Adipose tissue (tissue), 3 donors: ENCODE data around the gene LZTR1. TPM values are rescaled to one million over a fixed set of nuclear protein-coding genes. Genes with fewer than 3 reads are reported as not detected.
"Not testable (repeated sequence)": the region's sequence is repeated elsewhere in the genome, so short reads cannot be mapped to it uniquely, and the experiment has no call there.

ENCODE experiments used
- H3K27ac ChIP-seq: one replicate; pipeline ENCODE4 v1.5.1; 2013; ENCODE audit warnings: low read depth, low read length
- WGBS, 3 donors: extraction: QIAGEN DNeasy Blood & Tissue Kit; methylation state at CpG; one replicate each; pipeline ENCODE4 v1.1.7; 2013; 5-methylcytosine and 5-hydroxymethylcytosine counted together
- polyA plus RNA-seq, 3 donors: library from polyadenylated mRNA; stranded (reverse); fragments of 200-250 nt; gene quantifications; one replicate each; pipeline ENCODE4 v1.2.3, GENCODE V29; 2013
- donor health status: healthy with polysubstance abuse.
- donor health status: Bipolar disorder and iron deficiency.
- donor health status: healthy.

The LZTR1 gene
- polyA plus RNA-seq, 3 donors: 19.9 to 38.3 (median 37.0) TPM

DNA sequence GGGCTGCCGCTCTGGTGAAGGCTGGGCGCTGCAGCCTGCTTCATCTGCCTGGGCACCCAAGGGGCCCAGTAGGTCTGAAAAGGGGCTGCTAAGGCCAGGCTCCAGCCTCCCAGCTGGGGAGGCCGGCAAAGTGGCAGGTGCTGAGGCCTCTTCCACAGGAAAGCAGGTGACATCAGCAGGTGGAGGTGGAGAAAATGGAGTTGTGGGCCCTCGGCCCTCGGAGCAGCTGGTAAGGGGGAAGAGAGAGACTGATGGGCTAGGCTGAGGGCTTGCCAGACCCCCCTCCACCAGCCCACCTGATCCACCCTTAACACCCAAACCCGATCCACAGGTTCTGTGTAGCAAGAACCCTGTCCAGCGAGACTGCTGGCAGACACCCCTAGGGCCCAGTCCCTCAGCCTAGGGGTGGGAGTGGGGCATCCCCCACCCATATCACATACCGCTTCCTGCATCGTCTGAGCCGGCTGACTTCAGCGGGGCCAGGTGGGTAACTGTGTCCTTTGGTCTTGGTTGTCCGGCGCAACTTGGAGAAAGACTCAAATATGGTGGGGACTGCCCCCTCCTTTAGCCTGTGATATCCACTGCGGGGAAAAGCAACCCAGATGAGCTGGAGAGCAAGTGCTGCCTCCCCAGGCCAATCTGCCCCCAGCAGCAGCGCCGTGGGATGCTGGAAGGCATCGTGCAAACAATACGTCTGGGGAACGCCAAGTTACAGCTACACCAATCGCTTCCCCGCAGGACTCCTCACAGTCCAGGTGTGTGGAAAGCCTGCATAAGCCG lies 18.3 kb downstream of the LZTR1 start:
- WGBS, 3 donors: 44 to 61% (median 53%) methylated on average over 22 of the region's 22 CpGs
- no peak overlapping the region for H3K27ac ChIP-seq

GRCh38 chr22:21000987-21001600 lies 19.0 kb downstream of the LZTR1 start:
- H3K27ac ChIP-seq: peak overlapping the region; percentile 75
- 1 to 3% (median 3%) methylated on average over 26 of the region's 26 CpGs for WGBS, 3 donors

DNA sequence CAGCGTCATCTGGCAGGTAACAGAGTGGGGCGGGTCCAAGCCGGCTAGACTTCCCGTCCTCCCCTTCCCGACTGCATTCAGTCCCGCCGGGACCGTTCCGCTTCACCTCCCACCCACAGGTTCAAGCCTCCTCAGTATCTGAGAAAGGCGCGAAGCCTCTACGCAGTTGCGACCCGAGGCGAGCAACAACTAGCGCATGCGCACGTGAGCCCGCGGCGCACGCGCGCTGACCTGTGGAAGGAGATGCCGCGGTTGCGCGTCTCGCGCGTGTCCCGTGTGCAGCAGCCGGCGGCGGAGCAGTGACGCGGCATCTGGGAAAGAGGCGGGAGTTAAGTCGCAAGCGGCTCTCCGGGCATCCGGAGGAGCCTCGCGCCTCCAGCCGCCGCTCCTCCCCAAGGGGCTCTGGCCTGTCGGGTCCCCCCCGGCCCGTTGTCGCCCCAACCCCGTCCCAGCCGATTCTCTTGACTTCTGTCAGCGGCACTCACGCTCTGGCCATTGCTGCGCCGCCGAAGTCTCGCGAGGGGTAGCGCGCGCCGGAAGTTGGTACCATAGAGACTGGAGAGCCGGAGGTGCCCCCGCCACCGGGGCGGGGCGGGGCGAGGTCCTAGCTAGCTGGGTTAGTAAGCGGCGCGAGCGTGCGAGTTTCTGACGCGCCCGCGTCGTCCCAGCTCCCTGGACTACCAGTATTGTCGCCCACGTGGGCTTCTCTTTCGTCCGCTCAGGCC lies 19.7 kb downstream of the LZTR1 start, which contains the start of gene THAP7:
TSS of gene THAP7 (minus strand) at position 518 of the 725 bp plus-strand sequence. CDS start at position 311, 207 bp downstream.
- 0 to 1% (median 0%) methylated on average over 79 to 83 of the region's 83 CpGs for WGBS, 3 donors
- H3K27ac ChIP-seq: peak within 1 kb of the TSS; percentile 84

DNA sequence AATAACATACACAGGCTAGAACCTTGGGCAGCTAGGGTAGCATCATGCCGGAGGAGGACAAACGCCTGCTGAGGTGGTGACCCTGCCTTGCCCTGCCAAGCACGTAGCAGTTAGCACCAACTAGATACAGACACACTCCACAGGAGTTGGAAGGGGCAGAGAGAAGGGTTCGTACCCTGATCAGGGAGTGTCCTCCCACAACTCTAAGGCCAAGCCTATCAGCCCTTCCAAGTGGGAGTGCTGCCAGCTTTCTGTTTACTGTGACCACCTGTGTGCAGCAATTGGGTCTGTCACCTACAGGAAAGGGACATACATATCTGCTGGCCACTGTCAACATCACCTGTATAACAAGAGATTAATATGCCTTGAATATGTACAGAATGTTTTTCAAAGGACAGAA lies 21.7 kb downstream of the LZTR1 start:
- H3K27ac ChIP-seq: no peak overlapping the region
- 63 to 81% (median 81%) methylated on average over 4 of the region's 4 CpGs for WGBS, 3 donors

DNA sequence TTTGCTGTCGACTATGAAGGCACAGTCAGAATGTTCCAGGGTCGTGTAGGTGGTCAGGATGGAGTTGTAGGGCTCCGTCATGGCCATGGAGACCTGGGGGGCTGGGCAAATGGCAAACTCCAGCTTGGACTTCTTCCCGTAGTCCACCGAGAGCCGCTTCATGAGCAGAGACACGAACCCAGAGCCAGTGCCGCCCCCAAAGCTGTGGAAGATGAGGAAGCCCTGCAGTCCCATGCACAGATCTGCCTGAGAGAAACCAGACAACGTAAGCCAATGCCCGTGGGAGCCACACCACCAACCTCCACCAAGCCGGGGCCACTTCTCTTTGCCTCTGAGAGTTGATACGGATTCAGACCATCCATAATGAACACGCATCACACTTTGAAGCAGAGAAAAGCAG lies 27.1 kb downstream of the LZTR1 start:
- 77 to 89% (median 88%) methylated on average over 13 of the region's 13 CpGs for WGBS, 3 donors
- not testable (repeated sequence) for H3K27ac ChIP-seq

GRCh38 chr22:21009638-21010425 lies 27.7 kb downstream of the LZTR1 start:
- 45 to 62% (median 60%) methylated on average over 10 of the region's 10 CpGs for WGBS, 3 donors

DNA sequence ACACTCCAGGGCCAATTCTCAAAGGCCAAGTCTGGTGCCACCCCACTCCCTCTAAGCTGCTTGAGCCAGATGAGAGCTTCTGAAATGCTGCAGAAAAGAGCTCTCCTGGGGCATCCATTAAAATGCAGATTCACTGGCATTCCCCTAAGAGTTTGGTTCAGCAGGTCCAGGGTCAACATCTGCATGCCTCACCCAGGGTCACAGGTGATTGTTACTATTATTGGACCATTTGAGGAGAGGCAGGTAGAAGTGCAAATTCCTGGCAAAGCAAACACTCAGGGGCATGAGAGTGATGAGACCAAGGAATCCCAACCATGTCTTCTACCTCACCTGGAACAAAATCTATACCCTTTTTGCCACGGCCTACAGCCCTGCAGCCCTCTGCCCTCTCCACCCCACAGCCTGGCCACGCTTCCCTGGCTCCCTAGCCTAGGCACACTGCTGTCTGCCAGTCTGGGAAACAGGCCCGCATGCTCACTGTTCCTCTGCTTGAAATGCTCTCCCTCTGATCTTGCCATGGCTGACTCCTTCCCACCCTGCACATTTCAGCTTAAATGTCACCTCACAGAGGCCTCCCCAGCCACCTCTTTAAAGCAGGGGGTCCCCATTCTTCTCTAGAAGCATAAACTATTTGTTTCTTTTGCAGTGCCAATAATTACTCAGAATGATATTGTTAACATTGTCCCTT lies 28.5 kb downstream of the LZTR1 start:
- WGBS, 3 donors: 87 to 98% (median 88%) methylated on average over 3 of the region's 3 CpGs
- H3K27ac ChIP-seq: no peak overlapping the region

More at GRCh38 chr22:21009638-21010425, 27.7 kb downstream of the LZTR1 start:
- no peak overlapping the region for H3K27ac ChIP-seq

- H3K27ac ChIP-seq: no peak overlapping the region
- 78 to 89% (median 84%) methylated on average over 14 of the region's 14 CpGs for WGBS, 3 donors
Measured at GRCh38 chr22:21012446-21013407, 30.6 kb downstream of the LZTR1 start.

DNA sequence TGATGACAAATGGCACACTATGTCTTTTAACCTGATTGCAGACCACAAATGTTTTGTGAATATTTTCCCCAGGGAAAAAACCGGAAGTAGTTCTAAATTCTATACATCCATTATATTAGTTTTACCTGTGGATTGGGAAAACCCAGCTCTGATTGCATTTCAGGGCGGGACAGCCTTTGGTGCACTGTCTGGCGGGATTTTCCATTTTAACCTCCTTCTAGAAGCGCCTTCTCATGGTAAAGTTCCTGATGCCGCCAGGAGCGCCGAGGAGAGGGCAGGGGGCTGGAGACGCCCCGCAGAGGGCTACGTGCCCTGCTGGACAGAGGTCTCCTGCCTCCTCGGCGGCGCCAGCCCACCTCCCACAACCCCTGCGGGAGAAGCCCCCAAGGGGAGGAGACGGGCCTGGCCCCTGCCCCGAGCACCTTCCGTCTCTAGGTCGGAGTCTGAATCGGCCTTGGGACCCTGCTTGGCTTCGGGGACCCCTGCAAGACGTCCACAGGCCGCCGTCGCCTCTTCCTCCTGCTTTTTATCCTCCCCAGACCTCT lies 31.6 kb downstream of the LZTR1 start:
- WGBS, 3 donors: 16 to 21% (median 17%) methylated on average over 22 to 24 of the region's 24 CpGs
- H3K27ac ChIP-seq: no peak overlapping the region

DNA sequence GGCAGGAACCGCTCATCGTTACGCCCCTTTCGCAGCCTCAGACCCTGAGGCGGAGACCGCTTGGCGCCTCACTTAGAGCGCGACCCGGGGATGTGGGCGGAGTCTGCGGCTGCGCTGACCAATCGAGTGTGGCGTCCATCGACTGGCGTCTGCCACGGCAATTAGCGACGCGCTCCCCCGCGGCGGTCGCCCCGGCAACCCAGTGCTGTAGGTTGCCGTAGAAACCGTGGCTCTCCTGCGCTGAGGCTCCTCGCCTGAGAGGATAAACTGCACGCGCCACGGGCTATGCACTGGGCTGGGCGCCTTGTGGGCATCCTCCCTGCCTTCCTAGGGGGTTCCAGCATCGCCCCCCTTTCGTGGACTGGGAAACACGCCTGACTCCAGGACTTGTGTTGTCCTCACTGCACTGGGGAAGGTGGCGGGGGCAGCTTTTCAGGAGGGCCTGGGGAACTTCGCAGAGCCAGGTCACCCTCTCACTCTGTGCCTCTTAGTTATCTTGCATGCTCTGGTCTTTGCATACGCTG lies 32.2 kb downstream of the LZTR1 start:
- H3K27ac ChIP-seq: no peak overlapping the region
- 0 to 2% (median 2%) methylated on average over 40 of the region's 40 CpGs for WGBS, 3 donors

- no peak within 1 kb of the TSS for H3K27ac ChIP-seq
- 20 to 29% (median 29%) methylated on average over 12 of the region's 12 CpGs for WGBS, 3 donors
Measured at GRCh38 chr22:21014726-21015465, 32.8 kb downstream of the LZTR1 start, which contains the start of gene P2RX6. Gene P2RX6 (plus strand): TSS chr22:21015165. CDS start chr22:21015175, 10 bp downstream.

DNA sequence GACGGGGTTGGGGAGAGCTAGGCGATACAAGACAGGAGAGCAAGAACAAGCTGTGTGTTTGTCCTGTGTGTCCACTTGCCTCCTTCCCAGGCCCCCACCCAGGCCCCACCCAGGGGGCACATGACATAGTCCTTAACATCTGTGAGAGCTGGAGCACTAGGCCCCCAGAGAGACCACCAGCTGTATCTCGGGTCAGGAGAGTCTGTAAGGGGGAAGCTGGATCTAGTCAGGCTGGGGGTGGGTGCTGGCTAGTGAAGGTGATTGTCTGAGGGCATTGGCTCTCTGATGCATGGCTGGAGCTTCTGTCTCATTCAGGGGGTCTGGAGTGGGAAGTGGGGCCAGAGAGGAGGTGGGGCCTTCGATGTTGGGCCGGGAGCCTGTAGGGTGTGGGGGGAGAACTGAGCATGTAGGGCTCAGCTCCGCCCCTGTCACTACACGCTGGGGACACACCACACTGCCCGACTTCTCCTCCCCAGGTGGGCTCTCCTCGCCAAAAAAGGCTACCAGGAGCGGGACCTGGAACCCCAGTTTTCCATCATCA lies 33.4 kb downstream of the LZTR1 start:
- 59 to 71% (median 67%) methylated on average over 10 of the region's 10 CpGs for WGBS, 3 donors
- H3K27ac ChIP-seq: no peak overlapping the region

DNA sequence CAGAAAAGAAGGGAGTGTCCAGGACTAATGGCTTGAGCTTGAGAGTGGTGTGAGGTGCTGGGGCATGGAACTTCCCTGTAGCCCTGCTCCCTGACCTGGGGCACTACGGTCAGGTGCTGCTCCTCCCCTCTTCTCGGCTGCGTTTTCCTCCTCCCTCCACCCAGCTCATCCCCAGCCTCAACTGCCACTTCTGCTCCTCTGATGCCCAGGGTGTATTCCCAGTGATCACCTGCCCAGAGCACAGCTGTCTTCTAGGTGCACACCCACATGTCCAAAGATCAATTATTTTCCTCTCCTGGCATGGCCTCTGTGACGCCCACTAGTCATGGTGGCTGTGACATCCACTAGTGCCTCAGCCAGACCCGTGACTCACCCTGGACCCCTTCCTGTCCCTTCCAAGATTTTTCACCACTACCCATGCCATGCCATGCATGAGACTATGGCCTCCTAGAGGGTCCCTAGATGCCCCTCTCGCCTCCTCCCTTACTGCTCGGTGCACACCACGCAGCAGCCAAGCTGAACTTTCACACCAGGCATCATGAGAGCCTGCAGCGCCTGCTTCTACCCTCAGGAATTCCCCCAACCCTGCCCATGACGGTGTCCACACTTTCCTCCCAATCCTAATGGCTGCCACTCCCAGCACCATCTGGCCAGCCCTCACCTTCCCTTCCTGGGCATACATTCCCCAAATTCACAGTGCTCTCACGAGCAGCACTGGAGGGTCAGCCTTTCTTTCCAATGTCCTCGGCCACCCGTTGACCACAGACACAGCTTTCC lies 34.7 kb downstream of the LZTR1 start:
- no peak overlapping the region for H3K27ac ChIP-seq
- WGBS, 3 donors: 77 to 85% (median 85%) methylated on average over 13 of the region's 13 CpGs

DNA sequence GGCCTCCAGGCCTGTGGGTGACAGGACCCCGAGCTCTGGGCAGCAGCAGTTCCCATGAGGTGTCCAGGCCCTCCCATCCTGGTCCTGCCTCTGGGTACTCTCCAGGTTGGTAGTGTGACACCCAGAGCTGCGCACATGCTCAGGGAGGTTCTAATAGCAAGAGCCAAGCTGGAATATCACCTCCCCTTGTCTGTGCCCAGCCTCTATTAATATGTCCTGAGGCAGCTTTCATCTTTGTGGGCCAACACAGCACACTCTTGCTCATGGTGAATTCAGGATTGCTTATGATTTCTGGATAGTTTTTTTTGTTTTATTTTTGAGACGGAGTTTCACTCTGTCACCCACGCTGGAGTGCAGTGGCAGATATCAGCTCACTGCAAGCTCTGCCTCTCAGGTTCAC lies 36.2 kb downstream of the LZTR1 start:
- WGBS, 3 donors: 86 to 94% (median 93%) methylated on average over 4 of the region's 4 CpGs

More for the DNA sequence above, 36.2 kb downstream of the LZTR1 start:
- H3K27ac ChIP-seq: no peak overlapping the region
